ENCODE measurements around the gene ROS1. TPM values are rescaled to one million over a fixed set of nuclear protein-coding genes. Genes with fewer than 3 reads are reported as not detected.

Gene ROS1
- total RNA-seq, 2 experiments from 2014 or later, result not detected

- Mint-ChIP-seq H3K4me1 (peaks cover 3% of the 10 kb centered on the region), H3K27ac (no peak overlapping the region), H3K36me3 (ENCODE audit: low read depth) (no peaks in the 10 kb centered on the region), H3K4me3 (no peak overlapping the region), H3K27me3 (peaks cover 73% of the 10 kb centered on the region), H3K9me3 (no peaks in the 10 kb centered on the region)
- CTCF ChIA-PET, result no interaction called here
- DNase-seq, result no peak
- POLR2A ChIA-PET, result no interaction called here
Measured at GRCh38 chr6:117272032-117272866, 153.5 kb downstream of the ROS1 start.

GRCh38 chr6:117270843-117271507 lies 154.8 kb downstream of the ROS1 start:
- Mint-ChIP-seq H3K27me3 (peaks cover 84% of the 10 kb centered on the region), H3K4me3 (no peak overlapping the region), H3K9me3 (no peaks in the 10 kb centered on the region), H3K36me3 (ENCODE audit: low read depth) (no peaks in the 10 kb centered on the region), H3K4me1 (peaks cover 5% of the 10 kb centered on the region), H3K27ac (no peak overlapping the region)
- ChIA-PET CTCF (no interaction called here), POLR2A (no interaction called here)
- DNase-seq, result no peak

- Mint-ChIP-seq H3K27me3 (peaks cover 86% of the 10 kb centered on the region), H3K4me1 (peaks cover 5% of the 10 kb centered on the region), H3K27ac (no peak overlapping the region), H3K36me3 (ENCODE audit: low read depth) (no peaks in the 10 kb centered on the region), H3K4me3 (no peak overlapping the region), H3K9me3 (no peaks in the 10 kb centered on the region)
- POLR2A ChIA-PET, result no interaction called here
- DNase-seq, result no peak
- CTCF ChIA-PET, result no interaction called here
Measured at GRCh38 chr6:117270055-117270842, 155.5 kb downstream of the ROS1 start.

- no peak for DNase-seq
- Mint-ChIP-seq H3K4me1 (peaks cover 11% of the 10 kb centered on the region), H3K27ac (no peak overlapping the region), H3K9me3 (no peaks in the 10 kb centered on the region), H3K4me3 (no peak overlapping the region), H3K36me3 (ENCODE audit: low read depth) (no peaks in the 10 kb centered on the region), H3K27me3 (peaks cover 86% of the 10 kb centered on the region)
- CTCF ChIA-PET, result no interaction called here
- POLR2A ChIA-PET, result no interaction called here
Measured at GRCh38 chr6:117269638-117270054, 156.1 kb downstream of the ROS1 start.

GRCh38 chr6:117268924-117269323 lies 156.8 kb downstream of the ROS1 start:
- H3K36me3 Mint-ChIP-seq (ENCODE audit: low read depth), result no peaks in the 10 kb centered on the region
- H3K4me3 Mint-ChIP-seq, result no peak overlapping the region
- DNase-seq, result no peak
- CTCF ChIA-PET, result no interaction called here
- no peaks in the 10 kb centered on the region for H3K9me3 Mint-ChIP-seq
- no peak overlapping the region for H3K27ac Mint-ChIP-seq
- peaks cover 12% of the 10 kb centered on the region for H3K4me1 Mint-ChIP-seq
- POLR2A ChIA-PET, result no interaction called here
- peaks cover 86% of the 10 kb centered on the region for H3K27me3 Mint-ChIP-seq

GRCh38 chr6:117267766-117268534 lies 157.8 kb downstream of the ROS1 start:
- DNase-seq, result no peak
- no peaks in the 10 kb centered on the region for H3K9me3 Mint-ChIP-seq
- ChIA-PET CTCF (no interaction called here), POLR2A (no interaction called here)
- H3K4me3 Mint-ChIP-seq, result no peak overlapping the region
- H3K27me3 Mint-ChIP-seq, result peaks cover 89% of the 10 kb centered on the region
- no peak overlapping the region for H3K27ac Mint-ChIP-seq
- peaks cover 12% of the 10 kb centered on the region for H3K4me1 Mint-ChIP-seq
- no peaks in the 10 kb centered on the region for H3K36me3 Mint-ChIP-seq (ENCODE audit: low read depth)

- H3K9me3 Mint-ChIP-seq, result no peaks in the 10 kb centered on the region
- no peaks in the 10 kb centered on the region for H3K36me3 Mint-ChIP-seq (ENCODE audit: low read depth)
- no peak overlapping the region for H3K4me3 Mint-ChIP-seq
- peaks cover 87% of the 10 kb centered on the region for H3K27me3 Mint-ChIP-seq
- no peak for DNase-seq
- no peak overlapping the region for H3K27ac Mint-ChIP-seq
- peaks cover 12% of the 10 kb centered on the region for H3K4me1 Mint-ChIP-seq
- ChIA-PET POLR2A (no interaction called here), CTCF (no interaction called here)
Measured at GRCh38 chr6:117267054-117267347, 158.7 kb downstream of the ROS1 start.

- DNase-seq, result no peak
- ChIA-PET CTCF (no interaction called here), POLR2A (no interaction called here)
- H3K27me3 Mint-ChIP-seq, result peaks cover 89% of the 10 kb centered on the region
- no peak overlapping the region for H3K27ac Mint-ChIP-seq
- H3K4me3 Mint-ChIP-seq, result no peak overlapping the region
- no peaks in the 10 kb centered on the region for H3K9me3 Mint-ChIP-seq
- H3K4me1 Mint-ChIP-seq, result peaks cover 12% of the 10 kb centered on the region
- no peaks in the 10 kb centered on the region for H3K36me3 Mint-ChIP-seq (ENCODE audit: low read depth)
Measured at GRCh38 chr6:117266257-117267053, 159.3 kb downstream of the ROS1 start.

- Mint-ChIP-seq H3K4me1 (peaks cover 12% of the 10 kb centered on the region), H3K9me3 (no peaks in the 10 kb centered on the region), H3K27ac (no peak within 1 kb of the TSS), H3K36me3 (ENCODE audit: low read depth) (no peaks in the 10 kb centered on the region), H3K4me3 (peak within 1 kb of the TSS; percentile 57), H3K27me3 (peaks cover 87% of the 10 kb centered on the region)
- DNase-seq, result no peak
- ChIA-PET POLR2A (no interaction called here), CTCF (no interaction called here)
Measured at GRCh38 chr6:117265410-117266256, 160.1 kb downstream of the ROS1 start, which contains the start of gene VGLL2. Gene VGLL2 (plus strand): TSS chr6:117265558. CDS start chr6:117265764, 206 bp downstream.

- Mint-ChIP-seq H3K4me1 (peaks cover 12% of the 10 kb centered on the region), H3K9me3 (no peaks in the 10 kb centered on the region), H3K4me3 (peak overlapping the region; percentile 57), H3K27ac (no peak overlapping the region), H3K36me3 (ENCODE audit: low read depth) (no peaks in the 10 kb centered on the region), H3K27me3 (peaks cover 83% of the 10 kb centered on the region)
- DNase-seq, result no peak
- ChIA-PET CTCF (no interaction called here), POLR2A (no interaction called here)
Measured at GRCh38 chr6:117264692-117265409, 160.9 kb downstream of the ROS1 start.

GRCh38 chr6:117264369-117264691 lies 161.4 kb downstream of the ROS1 start:
- Mint-ChIP-seq H3K4me3 (peak overlapping the region; percentile 57), H3K4me1 (peaks cover 10% of the 10 kb centered on the region)

More at GRCh38 chr6:117264369-117264691, 161.4 kb downstream of the ROS1 start:
- Mint-ChIP-seq H3K36me3 (ENCODE audit: low read depth) (no peaks in the 10 kb centered on the region), H3K27me3 (peaks cover 80% of the 10 kb centered on the region), H3K9me3 (no peaks in the 10 kb centered on the region), H3K27ac (no peak overlapping the region)
- POLR2A ChIA-PET, result no interaction called here
- CTCF ChIA-PET, result no interaction called here
- DNase-seq, result no peak

Data from activated CD4-positive, alpha-beta memory T cell treated with anti-CD3 and anti-CD28 coated beads, Interleukin-2, amount 10 ng/mL, durations not matched to agents 7 days and 5 days (primary cell).